ELR (cell line): ENCODE results near the gene BSPRY.
"Not testable (repeated sequence)": the region's sequence is repeated elsewhere in the genome, so short reads cannot be mapped to it uniquely, and the experiment has no call there.

ENCODE experiments used
- DNase-seq: peaks from one replicate; pipeline ENCODE4 v3.0.0-alpha.2; 2015; ENCODE audit warnings: low read depth

BSPRY gene

DNA sequence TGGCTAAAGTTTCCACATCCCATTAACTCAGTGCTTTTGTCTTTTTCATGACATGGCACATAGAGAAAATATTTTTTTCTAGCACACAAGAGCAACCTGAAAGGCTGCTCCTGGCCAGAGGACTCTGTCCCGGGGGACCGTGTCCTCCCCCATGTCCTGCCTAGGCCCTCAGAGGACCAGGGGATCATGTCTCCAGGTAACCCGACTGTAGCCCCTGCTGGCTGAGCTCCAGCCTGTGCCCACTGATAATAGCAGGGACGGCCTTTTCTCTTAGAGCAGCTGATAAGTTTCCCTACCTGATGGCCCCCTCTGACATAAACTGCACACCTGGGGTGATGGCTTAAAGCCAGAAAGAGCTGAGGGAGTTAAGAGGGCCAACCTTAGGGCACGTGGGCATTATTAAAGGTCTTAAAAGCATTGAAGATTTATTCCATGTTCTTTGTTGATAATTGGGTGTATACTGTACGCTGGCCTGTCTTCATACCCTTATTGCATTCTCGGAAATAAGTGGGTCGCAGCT is 21.5 kb downstream of the BSPRY start:
- DNase-seq = no peak

DNA sequence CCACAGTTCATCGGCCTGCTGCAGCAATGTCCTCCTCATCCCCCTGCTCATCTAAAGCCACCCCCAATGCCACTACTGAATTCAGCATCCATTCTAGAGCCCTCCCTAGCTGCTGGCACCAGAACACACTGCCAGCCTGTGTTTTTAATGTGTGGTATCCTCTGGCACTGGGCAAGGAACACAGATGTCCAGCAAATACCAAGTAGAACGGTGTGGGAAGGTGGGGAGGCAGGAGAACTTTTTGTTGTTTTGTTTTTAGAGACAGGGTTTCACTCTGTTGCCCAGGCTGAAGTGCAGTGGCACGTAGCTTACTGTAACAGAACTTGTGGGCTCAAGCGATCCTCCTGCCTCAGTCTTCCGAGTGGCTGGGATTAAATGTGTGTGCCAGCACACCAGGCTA is 22.7 kb downstream of the BSPRY start:
- no peak for DNase-seq

DNA sequence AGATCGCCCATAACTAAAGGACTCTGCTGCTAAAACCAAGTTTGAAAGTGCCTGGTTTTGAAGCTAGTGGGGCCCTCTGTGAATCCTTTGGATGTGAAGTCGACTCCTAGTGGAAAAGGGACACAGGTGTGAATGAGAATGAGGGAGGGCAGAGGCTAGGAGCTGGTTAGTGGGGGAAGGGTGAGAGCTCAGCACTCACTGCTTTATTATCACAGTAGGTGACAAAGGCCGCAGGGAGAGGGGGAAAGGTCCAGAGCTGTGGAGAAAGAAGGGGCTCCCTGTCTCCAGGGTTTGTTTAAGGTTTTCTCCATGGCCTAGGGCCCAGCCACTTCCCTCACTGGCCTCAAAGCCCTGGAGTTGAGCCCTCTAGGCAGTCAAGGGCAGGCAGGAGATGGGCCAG is 23.9 kb downstream of the BSPRY start:
- no peak for DNase-seq

DNA sequence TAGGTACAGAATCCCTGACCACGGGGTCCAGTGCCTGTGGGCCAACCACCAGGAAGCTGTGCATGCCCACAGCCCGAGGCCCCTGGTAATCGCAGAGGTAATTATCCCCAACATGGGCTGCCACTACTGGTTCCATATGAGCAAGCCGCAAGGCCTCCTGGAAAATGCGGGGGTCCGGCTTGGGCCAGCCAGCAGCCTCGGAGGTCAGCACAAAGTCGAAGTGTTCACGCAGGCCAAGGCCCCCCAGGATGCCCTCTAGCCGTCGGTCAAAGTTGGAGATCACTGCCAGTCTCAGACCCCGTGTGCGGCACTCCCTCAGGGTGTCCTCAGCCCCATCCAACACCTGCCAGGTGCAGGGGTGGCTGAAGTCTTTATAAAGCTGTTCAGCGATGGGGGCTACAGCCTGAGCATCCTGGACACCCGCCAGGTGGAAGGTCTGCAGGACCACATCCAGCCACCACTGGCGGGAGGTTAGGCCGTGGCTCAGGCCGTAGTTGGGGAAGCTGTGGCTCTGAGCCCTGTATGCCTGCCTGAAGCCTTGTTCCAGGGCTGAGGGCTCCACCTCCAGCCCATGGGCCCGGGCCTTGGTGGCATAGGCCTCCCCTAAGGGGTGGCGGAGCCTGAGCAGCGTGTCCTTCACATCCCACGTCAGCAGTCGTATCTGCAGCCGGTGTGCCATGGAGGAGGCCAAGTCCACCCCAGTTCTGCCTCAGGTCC is 24.5 kb downstream of the BSPRY start:
- no peak for DNase-seq

DNA sequence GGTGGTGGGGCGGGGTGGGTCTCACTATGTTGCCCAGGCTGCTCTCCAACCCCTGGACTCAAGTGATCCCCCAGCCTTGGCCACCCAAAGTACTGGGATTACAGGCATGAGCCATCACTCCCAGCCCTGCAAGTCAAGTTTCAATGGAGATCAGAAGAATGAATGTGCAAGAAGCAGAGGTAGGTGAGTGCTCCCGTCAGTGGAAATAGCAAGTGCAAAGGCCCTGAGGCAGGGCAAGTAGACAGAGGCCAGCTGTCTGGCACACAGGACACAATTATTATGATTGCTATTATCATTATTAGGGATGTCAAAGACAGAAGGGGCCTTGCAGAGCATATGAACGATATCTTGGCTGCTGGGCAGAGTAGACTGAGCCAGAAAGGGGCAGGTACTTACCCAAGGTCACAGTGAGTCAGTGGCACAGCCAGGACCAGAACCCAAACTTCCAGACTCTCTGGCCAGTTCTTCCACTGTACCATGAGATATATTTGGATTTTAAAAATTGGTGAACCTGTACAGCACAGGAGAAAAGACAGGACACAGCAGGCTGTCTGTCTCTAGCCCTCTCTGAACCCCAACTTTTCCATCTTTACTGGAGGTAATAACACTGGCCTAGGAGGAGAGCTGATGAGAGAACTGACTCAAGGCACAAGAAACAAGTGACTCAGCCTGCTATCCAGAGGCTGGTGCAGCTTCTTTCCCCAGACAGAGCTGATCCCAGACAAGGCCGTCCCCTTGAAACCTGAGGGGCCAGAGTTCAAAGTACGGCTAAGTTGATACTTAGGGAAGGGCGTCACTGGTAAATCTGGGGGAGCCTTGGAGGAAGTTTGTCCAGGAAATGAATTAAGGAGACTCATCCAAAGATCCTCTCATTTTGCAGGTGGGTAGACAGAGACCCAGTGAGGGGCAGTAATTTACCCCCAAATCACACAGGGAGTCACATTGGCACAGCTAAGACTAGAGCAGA is 26.0 kb downstream of the BSPRY start:
- peak; percentile 55 for DNase-seq

DNA sequence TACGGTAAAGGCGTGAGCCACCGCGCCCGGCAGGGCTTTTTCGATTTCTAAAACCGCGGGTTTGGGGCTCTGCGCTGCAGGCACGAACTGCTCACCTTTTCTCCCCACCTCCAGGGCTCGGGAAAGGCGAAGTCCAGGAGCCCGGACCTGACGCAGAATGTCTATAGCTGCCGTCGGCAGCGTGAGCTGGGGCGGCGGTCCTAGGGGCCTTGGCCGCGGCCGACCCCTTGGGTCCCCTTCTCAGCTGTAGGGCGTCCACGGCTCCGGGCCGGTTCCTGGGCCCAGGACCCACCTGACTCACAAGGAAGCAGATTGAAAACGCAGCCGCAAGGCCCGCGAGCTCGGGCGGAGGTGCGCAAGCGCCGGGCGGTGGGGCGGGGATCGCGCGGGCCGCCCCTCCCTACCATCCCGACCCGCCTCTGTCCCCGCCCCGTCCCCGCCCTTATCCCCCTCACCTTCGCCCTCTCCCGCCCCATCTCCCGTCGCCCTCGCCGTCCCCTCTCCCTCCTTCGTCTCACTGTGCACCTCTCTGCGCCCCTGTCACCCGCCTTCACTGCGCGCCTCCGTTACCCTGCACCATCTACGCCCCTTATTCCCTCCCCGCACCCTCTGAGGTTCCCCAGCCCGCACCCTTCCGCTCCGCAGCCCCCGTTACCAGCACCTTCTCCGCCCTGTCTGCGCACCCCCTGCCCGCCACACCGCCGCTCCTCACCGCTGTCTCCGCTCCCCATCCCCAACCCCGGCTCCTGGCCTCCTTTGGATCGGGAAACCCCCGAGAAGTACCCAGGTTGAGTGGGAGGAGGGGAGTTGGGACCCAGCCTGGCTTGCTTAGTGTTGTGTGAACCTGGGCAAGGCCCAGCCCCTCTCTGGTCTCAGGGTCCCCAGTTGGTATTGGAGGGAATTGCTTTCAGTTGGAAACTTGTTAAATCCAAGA is 27.6 kb downstream of the BSPRY start, which contains the start of gene HDHD3:
Gene HDHD3 (minus strand): TSS at position 353 of the 934 bp plus-strand sequence. CDS start 2,632 bp downstream, outside the sequence.
- DNase-seq = peak; percentile 86

DNA sequence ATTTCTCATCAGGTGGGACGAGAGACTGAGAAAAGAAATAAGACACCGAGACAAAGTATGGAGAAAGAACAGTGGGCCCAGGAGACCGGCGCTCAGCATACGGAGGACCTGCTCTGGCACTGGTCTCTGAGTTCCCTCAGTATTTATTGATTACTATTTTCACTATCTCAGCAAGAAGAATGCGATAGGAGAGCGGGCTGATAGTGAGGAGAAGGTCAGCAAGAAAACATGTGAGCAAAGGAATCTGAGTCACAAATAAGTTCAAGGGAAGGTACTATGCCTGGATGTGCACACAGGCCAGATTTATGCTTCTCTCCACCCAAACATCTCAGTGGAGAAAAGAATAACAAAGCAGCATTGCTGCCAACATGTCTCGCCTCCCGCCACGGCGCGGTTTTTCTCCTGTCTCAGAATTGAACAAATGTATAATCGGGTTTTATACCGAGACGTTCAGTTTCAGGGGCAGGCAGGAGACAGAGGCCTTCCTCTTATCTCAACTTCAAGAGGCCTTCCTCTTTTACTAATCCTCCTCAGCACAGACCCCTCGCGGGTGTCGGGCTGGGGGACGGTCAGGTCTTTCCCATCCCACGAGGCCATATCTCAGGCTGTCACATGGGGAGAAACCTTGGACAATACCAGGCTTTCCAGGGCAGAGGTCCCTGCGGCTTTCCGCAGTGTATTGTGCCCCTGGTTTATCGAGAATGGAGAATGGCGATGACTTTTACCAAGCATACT is 29.9 kb downstream of the BSPRY start:
- not testable (repeated sequence) for DNase-seq

DNA sequence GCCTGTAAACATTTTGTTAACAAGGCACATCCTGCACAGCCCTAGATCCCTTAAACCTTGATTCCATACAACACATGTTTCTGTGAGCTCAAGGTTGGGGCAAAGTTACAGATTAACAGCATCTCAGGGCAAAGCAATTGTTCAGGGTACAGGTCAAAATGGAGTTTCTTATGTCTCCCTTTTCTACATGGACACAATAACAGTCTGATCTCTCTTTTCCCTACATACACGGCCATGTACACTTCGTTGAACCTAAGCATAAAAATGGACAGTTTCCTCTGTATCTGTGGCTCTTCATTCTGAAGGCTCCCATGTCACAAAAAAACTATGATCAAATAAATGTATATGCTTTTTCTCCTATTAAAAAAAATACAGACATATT is 30.5 kb downstream of the BSPRY start:
- not testable (repeated sequence) for DNase-seq

DNA sequence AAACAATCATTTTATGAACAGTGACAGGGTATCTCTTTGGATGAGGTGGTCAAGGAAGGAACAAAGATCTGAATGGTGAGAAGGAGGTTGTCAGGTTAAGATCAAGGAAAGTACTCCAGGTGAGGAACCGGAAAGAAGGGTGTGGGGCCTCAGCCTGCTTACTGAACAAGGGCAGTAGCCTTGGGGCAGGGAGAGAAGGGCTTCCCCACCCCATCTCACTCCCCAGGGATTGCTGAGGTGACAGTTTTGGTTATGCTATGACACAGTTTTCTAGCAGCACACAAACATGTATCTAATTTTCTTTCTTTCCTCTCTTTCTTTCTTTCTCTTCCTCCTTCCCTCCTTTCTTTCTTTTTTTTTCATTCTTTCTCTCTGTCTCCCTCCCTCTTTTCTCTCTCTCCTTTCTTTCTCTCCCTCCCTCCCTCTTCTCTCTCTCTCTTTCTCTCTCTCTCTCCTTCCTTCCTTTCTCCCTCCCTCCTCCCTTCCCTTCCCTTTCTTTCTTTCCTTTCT is 31.6 kb downstream of the BSPRY start:
- no peak for DNase-seq

DNA sequence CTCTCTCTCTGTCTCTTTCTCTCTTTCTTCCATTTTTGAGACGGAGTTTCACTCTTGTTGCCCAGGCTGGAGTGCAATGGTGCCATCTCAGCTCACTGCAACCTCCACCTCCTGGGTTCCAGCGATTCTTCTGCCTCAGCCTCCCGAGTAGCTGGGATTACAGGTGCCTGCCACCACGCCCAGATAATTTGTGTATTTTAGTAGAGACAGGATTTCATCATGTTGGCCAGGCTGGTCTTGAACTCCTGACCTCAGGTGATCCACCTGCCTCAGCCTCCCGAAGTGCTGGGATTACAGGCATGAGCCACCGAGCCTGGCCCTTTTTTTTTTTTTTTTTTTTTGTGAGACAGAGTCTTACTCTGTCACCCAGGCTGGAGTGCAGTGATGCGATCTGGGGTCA is 32.1 kb downstream of the BSPRY start:
- DNase-seq = not testable (repeated sequence)

DNA sequence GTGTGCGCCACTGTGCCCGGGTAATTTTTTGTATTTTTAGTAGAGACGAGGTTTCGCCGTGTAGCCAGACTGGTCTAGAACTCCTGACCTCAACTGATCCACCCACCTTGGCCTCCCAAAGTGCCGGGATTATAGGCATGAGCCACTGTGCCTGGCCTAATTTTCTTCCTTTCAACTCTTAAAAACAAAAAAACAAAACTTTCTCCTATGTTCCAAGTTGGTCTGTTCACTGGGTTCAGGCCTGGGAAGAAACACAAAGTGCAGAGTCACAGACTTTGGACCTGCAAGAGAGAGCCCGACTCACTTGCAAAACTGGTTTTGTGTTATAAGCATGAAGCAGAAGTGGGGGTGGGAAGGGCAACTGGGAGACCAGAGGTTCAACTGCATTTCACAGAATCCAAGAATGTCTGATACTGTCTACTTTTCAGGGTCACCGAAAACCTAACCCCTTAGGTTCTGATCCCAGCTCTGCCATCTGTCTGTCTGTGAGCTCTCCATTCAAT is 32.6 kb downstream of the BSPRY start:
- DNase-seq = no peak

DNA sequence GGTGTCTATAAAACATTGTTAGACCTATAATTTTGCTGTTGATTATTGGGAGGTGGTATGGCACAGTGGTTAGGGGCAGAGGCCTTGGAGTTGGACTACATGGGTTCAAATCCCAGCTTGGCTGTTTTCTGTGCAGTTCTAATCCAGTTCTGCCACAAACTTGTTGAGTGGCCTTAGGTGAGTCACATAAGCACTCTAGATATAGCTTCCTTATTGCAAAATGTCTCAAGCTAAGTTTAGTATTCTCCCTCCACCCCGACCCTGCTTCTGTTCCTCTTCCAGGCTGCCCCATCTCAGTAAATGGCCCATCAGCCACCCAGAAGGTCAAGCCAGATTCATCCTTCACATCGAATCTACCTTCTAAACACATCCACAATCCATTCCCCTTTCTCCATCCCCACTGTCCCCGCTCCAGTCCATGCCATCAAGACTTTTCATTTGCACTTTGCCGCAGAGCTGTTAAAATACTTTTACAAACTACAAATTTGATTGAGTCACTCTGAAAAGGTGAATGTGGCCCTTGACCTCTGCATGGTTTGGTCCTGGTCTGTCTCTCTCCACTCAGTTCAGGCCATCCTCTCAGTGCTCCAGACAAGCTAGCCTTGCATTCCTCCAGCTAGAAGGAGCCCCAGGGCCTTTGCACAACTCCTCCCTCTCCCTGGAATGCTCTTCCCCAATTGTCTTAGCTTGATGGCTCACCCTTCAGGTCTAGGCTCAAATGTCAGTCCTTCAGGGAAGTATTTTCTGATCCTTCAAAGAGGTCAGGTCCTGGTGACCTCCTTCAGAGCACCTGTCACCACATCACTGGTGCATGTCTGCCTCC is 37.4 kb downstream of the BSPRY start:
- DNase-seq = no peak

DNA sequence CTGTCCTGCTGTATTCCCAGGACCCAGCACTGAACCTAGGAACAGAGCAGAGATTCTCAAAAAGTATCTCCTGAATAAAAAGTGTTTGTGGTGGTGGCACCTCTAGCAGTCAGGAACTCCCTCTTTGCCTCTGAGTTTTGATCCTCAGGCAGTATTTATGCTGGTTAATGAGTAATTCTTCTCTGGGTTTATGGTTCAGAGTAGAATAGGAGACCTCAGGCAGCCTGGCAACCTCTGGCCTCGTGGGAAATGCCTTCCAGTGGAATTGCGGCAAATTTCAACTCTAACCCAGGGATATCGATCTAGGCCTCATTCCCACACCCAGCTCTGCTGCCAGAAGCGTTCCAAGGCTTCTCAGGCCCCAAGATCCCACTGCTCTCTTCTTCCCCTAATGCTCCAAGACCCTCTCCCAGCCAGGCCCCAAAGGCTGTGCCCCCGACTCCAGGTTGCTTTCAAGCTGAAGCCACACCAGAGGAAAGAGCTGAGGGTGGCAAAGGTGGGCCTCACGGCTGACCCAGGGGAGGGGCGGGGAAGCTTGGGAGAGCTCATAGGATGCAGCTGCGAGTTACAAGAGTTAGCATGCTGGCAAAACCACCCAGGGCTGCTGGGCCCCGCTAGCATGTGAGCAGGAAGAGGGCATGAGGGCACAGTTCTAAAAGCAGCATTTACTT is 38.4 kb downstream of the BSPRY start:
- DNase-seq = no peak

DNA sequence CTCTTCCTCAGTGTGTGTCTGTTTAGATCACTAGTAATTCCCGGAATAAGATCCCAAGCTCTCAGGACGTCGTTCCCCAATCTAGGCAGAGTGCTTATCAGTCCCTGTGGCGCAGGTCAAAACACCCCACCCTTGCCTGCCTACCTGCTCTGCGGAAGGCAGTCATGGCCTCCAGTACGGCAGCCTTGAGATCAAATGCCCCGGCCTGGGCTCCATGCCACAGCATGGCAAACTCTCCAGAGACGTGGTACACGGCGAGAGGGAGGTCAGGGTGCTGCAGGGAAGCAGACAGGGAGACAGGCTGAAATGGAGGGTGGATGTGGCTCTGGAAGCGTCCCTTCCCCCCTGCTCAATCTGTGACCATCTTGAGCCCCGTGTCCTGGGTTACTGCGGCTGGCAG is 39.5 kb downstream of the BSPRY start:
- DNase-seq = no peak

DNA sequence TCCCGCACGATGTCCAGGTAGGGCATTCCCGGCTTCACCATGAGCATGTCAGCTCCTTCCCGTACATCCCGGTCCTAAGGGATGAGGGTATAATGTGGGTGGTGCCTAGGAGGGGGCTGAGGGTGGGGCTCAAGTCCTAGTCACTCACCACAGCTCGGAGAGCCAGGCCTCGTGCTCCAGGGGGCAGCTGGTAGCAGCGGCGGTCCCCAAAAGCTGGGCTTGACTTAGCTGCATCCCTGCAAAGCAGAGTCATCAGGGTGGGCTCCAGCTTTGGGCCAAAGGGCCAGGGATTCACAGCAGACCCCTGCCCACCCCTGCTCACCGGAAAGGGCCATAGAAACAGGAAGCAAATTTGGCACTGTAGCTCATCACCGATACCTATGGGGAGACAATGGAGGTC is 40.1 kb downstream of the BSPRY start:
- no peak for DNase-seq

DNA sequence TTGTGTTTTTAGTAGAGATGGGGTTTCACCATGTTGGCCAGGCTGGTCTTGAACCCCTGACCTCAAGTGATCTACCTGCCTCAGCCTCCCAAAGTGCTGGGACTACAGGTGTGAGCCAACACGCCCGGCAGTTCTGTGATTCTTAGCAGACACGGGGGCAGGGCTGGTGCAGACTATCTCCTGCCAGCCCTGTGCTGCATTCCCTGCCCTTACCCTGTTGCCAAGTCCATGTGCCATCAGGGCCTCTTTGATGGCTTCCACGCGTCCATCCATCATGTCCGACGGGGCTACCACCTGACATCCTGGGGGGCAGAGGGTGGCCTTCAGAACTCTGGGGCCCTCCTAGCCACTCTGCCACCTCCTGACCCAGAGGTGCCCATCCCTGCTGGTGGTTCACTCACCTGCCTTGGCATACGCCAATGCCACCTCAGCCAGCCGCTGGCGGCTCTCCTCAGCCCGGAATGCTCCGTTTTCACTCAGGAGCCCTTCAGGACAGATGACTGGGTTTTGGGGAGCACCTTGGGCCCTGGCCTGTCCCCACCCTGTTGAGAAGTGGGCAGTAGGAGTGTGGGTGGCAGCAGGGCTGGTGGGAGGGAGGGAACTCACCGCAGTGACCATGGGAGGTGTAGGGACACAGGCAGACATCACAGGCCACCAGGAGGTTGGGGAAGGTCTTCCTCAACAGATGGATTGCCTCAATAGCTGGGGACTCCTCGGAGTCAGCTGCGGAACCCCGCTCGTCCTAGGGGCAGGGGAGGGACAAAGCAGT is 41.0 kb downstream of the BSPRY start:
- DNase-seq = no peak

DNA sequence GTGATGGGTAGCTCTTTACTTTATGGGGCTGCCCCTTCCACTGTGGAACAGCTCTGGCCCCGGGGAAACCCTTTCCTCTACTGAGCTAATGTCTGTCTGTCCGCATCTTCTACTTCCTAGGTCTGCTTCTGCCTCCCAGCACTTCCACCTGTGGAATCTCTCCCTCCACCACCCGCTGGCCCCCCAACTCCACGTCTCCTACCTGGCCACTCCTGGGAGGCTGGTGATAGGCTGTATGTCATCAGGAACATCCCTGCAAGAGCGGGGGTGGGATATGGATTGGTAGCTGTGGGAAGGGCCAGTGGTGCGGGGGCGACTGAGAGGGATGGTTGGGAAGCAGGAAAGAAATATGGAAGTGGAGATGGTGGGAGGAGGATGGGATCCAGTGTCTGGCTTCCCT is 42.6 kb downstream of the BSPRY start:
- DNase-seq = no peak

DNA sequence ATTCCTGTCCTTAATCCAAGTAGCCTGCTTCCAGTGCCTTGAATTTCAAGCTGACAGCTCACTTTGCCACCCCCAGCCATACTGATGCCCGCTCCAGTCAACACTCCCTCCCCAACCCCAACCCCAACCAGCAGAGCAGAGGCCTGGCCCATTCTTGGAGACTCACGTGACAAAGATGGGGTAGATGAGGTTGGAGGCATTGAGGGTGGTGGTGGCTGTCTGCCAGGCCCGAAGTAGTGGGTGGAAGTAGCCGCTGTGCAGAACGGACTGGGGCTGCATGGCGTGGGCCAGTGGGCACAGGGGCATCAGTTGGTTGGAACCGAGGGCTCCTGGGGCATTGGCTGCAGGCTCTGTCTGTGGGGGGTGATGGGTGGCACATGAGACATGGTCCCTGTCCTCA is 43.9 kb downstream of the BSPRY start:
- DNase-seq = no peak
